T47D (cell line): Measurements from ENCODE around the gene UGP2.
"Not testable (repeated sequence)": the region's sequence is repeated elsewhere in the genome, so short reads cannot be mapped to it uniquely, and the experiment has no call there.

Source experiments
- DNase-seq, 2 experiments: peaks; one replicate each; pipeline versions ENCODE4 v3.0.0 to v3.0.0-alpha.2; 2011 to 2012; ENCODE audit warnings: low read depth in 1 of 2, low spot score in 1 of 2
- JUND ChIP-seq: IDR thresholded peaks from 2 replicates; pipeline ENCODE4 v1.6.1; 2012; ENCODE audit warnings: low read depth
- in situ Hi-C: cut with HindIII; loops from 2 replicates; pipeline ENCODE4 v1.10.0; 2016; ENCODE audit warnings: low sequenced_read_pairs, low pct_unique_long_range_greater_than_20kb

The UGP2 gene

GRCh38 chr2:63843791-63844190, 2.1 kb downstream of the UGP2 start:
- TF ChIP-seq JUND = no peak
- in situ Hi-C loops = no loop called here
- DNase-seq = no peak

GRCh38 chr2:63844616-63845015, 2.9 kb downstream of the UGP2 start:
- TF ChIP-seq JUND = no peak

GRCh38 chr2:63845866-63846265, 4.2 kb downstream of the UGP2 start:
- TF ChIP-seq JUND = no peak
- in situ Hi-C loops = no loop called here
- no peak for DNase-seq

More at GRCh38 chr2:63844616-63845015, 2.9 kb downstream of the UGP2 start:
- in situ Hi-C loops = no loop called here
- no peak for DNase-seq

- in situ Hi-C loops = no loop called here
- no peak for TF ChIP-seq JUND
- DNase-seq = no peak
Observed at GRCh38 chr2:63846487-63846886, 4.8 kb downstream of the UGP2 start.

- DNase-seq, in situ Hi-C loops: not testable (repeated sequence)
Observed at GRCh38 chr2:63847571-63847970, 5.9 kb downstream of the UGP2 start.

- TF ChIP-seq JUND = no peak
- in situ Hi-C loops = no loop called here
- peak in 1 of 2 experiments; percentile 15 for DNase-seq
Observed at GRCh38 chr2:63849381-63850203, 7.9 kb downstream of the UGP2 start.

GRCh38 chr2:63850204-63850571, 8.5 kb downstream of the UGP2 start:
- no peak for TF ChIP-seq JUND
- in situ Hi-C loops = no loop called here

GRCh38 chr2:63850649-63851048, 9.0 kb downstream of the UGP2 start:
- no peak for DNase-seq
- in situ Hi-C loops = no loop called here
- TF ChIP-seq JUND = no peak

More at GRCh38 chr2:63850204-63850571, 8.5 kb downstream of the UGP2 start:
- DNase-seq = no peak

GRCh38 chr2:63851691-63852311, 10.1 kb downstream of the UGP2 start:
- TF ChIP-seq JUND = no peak
- in situ Hi-C loops = no loop called here
- DNase-seq = no peak

GRCh38 chr2:63853527-63854310, 12.0 kb downstream of the UGP2 start:
- TF ChIP-seq JUND = no peak
- DNase-seq = no peak
- in situ Hi-C loops = no loop called here

GRCh38 chr2:63855418-63856302, 14.0 kb downstream of the UGP2 start:
- in situ Hi-C loops = no loop called here
- DNase-seq = no peak
- no peak for TF ChIP-seq JUND

GRCh38 chr2:63856303-63856603, 14.6 kb downstream of the UGP2 start:
- in situ Hi-C loops = no loop called here
- DNase-seq = no peak
- no peak for TF ChIP-seq JUND
